Caco-2 (cell line): Measurements from ENCODE around the gene VSTM2L. TPM values are rescaled to one million over a fixed set of nuclear protein-coding genes. Genes with fewer than 3 reads are reported as not detected.
A peak's percentile ranks its signal among the peaks of the same experiment; 100 is the strongest.

Source experiments
- BruUV-seq: library from RNA; stranded (reverse); fragments of 400-500 nt; replicated peaks from 2 replicates; lab custom pipeline; 2021; lab: Mats Ljungman, UMichigan
- CTCF ChIA-PET: fragments of 300-600 bp; sonication (Branson Sonifier 250); formaldehyde crosslinking; loops from one replicate; lab custom pipeline; 2022; ENCODE audit warnings: antibody characterized with exemption; lab: Charles Lee
- POLR2A ChIA-PET: fragments of 300-600 bp; sonication (Branson Sonifier 250); formaldehyde crosslinking; loops from one replicate; lab custom pipeline; 2022; ENCODE audit warnings: antibody characterized with exemption; lab: Charles Lee
- DNase-seq, 2 experiments: peaks; one replicate each; pipeline versions ENCODE4 v3.0.0 to v3.0.0-alpha.2; 2020 to 2022
- H3K27me3 ChIP-seq: replicated peaks from 2 replicates; pipeline ENCODE4 v1.6.0; 2011; ENCODE audit warnings: low read length; ENCODE audit not compliant: control insufficient read depth, insufficient read depth
- H3K36me3 ChIP-seq: 2 replicates; pipeline ENCODE4 v1.5.1; 2011; ENCODE audit warnings: low read length; ENCODE audit not compliant: control insufficient read depth, insufficient read depth
- H3K4me1 ChIP-seq: fragments of 250-450 bp; sonication (Bioruptor Pico); 2 replicates; pipeline ENCODE4 v1.5.1; 2020; ENCODE audit warnings: mild to moderate bottlenecking
- H3K4me3 ChIP-seq: 2 replicates; pipeline ENCODE4 v1.5.1; 2011; ENCODE audit warnings: low read depth, mild to moderate bottlenecking, control low read depth, low read length
- H3K9me3 ChIP-seq: fragments of 250-450 bp; sonication (Bioruptor Pico); 2 replicates; pipeline ENCODE4 v1.5.1; 2020; ENCODE audit warnings: mild to moderate bottlenecking, moderate library complexity
- H3K27ac Mint-ChIP-seq: one replicate; pipeline ENCODE4 v1.8.0; 2022; ENCODE audit warnings: mixed read lengths; ENCODE audit not compliant: unreplicated experiment
- H3K27me3 Mint-ChIP-seq: one replicate; pipeline ENCODE4 v1.8.0; 2022; ENCODE audit warnings: mixed read lengths; ENCODE audit not compliant: insufficient read depth, unreplicated experiment
- H3K36me3 Mint-ChIP-seq: one replicate; pipeline ENCODE4 v1.8.0; 2022; ENCODE audit warnings: mild to moderate bottlenecking, mixed read lengths; ENCODE audit not compliant: insufficient read depth, unreplicated experiment
- H3K4me1 Mint-ChIP-seq: one replicate; pipeline ENCODE4 v1.8.0; 2022; ENCODE audit warnings: low read depth, mixed read lengths; ENCODE audit not compliant: unreplicated experiment
- H3K4me3 Mint-ChIP-seq: one replicate; pipeline ENCODE4 v1.8.0; 2022; ENCODE audit warnings: mild to moderate bottlenecking, moderate library complexity, mixed read lengths; ENCODE audit not compliant: unreplicated experiment
- H3K9me3 Mint-ChIP-seq: one replicate; pipeline ENCODE4 v1.8.0; 2022; ENCODE audit warnings: mixed read lengths; ENCODE audit not compliant: unreplicated experiment
- intact Hi-C: fragments of 100-400 bp; cut with micrococcal nuclease; formaldehyde crosslinking; loops from one replicate; pipeline ENCODE4 v1.10.0; 2022; ENCODE audit not compliant: unreplicated experiment
- total RNA-seq: library from RNA; stranded (reverse); gene quantifications from 2 replicates; pipeline ENCODE4 v1.2.3, GENCODE V29; 2022
- TF ChIP-seq, protein P1 (sequence below), 2 experiments: fragments of 200-600 bp in 1 of 2; IDR thresholded peaks; 1 replicate in 1 of 2; 2 replicates in 1 of 2; pipeline versions ENCODE4 v1.5.1 to v1.8.0; 2011 to 2022; ENCODE audit warnings: antibody characterized with exemption in 1 of 2, control low read depth in 1 of 2, inconsistent platforms in 1 of 2, low read depth in 1 of 2, low read length in 1 of 2, mild to moderate bottlenecking in 1 of 2, moderate library complexity in 1 of 2; ENCODE audit not compliant: insufficient read depth in 1 of 2, severe bottlenecking in 1 of 2, unreplicated experiment in 1 of 2

VSTM2L gene
- total RNA-seq, 1 experiment from 2014 or later, result not detected

DNA sequence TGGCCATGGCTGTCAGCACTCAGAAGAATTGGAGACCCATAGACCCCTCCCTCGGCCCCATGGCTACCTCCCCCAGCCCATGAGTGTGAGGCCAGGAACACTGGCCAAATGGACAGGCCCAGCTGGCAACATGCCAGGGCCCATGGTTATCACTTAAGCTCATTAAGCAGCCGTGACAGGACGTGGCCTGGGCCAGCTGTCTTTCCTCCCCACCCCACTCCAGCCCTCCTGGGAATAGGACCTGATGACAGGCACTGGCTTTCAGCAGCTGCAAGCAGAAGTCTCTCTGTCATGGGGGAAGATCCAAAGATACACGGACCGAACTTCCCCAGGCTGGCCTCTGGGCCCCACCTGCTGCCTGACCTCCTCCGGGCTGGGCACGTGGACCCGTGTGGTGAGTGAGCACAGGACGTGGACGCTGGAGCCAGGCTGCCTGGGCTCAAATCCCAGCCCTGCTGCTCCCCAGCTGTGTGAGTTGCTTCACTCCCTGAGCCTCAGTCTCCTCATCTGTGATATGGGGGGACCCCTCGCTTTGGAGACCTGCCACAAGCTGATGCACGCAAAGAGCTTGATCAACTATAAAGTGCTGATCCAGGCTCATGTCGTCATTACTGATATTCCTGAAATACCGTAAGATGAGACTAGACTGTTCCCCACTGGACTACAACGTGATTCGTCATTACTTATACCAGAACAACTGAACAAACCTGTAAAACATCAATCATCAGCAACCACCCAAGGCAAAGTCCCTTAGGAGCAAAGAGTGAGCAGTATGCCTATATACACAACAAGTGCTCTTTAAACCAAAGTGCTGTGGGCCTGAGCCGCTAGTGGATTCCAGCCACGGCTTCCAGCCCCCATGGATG is 22.0 kb upstream of the VSTM2L start:
- no peaks in the 10 kb centered on the region for H3K36me3 ChIP-seq
- CTCF ChIA-PET, result interaction anchor here (0.6 kb wide), 1 partner anchor 62 kb away, joined by 3 read pairs; no protein-coding TSS in a partner anchor
- DNase-seq, result peak in 1 of 2 experiments; percentile 43
- TF ChIP-seq, protein P1, sequence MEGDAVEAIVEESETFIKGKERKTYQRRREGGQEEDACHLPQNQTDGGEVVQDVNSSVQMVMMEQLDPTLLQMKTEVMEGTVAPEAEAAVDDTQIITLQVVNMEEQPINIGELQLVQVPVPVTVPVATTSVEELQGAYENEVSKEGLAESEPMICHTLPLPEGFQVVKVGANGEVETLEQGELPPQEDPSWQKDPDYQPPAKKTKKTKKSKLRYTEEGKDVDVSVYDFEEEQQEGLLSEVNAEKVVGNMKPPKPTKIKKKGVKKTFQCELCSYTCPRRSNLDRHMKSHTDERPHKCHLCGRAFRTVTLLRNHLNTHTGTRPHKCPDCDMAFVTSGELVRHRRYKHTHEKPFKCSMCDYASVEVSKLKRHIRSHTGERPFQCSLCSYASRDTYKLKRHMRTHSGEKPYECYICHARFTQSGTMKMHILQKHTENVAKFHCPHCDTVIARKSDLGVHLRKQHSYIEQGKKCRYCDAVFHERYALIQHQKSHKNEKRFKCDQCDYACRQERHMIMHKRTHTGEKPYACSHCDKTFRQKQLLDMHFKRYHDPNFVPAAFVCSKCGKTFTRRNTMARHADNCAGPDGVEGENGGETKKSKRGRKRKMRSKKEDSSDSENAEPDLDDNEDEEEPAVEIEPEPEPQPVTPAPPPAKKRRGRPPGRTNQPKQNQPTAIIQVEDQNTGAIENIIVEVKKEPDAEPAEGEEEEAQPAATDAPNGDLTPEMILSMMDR (IDR thresholded peaks at IDR 0.05; ENCODE audit: insufficient read depth in 1 of 2, low read depth in 1 of 2, low read length in 1 of 2, severe bottlenecking in 1 of 2, unreplicated experiment in 1 of 2), result no peak
- POLR2A ChIA-PET, result no interaction called here
- H3K36me3 Mint-ChIP-seq, result peaks cover 7% of the 10 kb centered on the region
- no peak overlapping the region for H3K27ac Mint-ChIP-seq
- intact Hi-C loops, result no loop called here
- no peaks in the 10 kb centered on the region for H3K4me1 Mint-ChIP-seq
- H3K4me1 ChIP-seq, result peaks cover 10% of the 10 kb centered on the region; the same call in 1 of the 2 replicates
- H3K27me3 ChIP-seq, result no peaks in the 10 kb centered on the region
- H3K4me3 ChIP-seq, result no peak overlapping the region
- no peak overlapping the region for H3K4me3 Mint-ChIP-seq
- no TSS peak for BruUV-seq
- H3K9me3 ChIP-seq, result no peaks in the 10 kb centered on the region
- no peaks in the 10 kb centered on the region for H3K27me3 Mint-ChIP-seq
- no peaks in the 10 kb centered on the region for H3K9me3 Mint-ChIP-seq

DNA sequence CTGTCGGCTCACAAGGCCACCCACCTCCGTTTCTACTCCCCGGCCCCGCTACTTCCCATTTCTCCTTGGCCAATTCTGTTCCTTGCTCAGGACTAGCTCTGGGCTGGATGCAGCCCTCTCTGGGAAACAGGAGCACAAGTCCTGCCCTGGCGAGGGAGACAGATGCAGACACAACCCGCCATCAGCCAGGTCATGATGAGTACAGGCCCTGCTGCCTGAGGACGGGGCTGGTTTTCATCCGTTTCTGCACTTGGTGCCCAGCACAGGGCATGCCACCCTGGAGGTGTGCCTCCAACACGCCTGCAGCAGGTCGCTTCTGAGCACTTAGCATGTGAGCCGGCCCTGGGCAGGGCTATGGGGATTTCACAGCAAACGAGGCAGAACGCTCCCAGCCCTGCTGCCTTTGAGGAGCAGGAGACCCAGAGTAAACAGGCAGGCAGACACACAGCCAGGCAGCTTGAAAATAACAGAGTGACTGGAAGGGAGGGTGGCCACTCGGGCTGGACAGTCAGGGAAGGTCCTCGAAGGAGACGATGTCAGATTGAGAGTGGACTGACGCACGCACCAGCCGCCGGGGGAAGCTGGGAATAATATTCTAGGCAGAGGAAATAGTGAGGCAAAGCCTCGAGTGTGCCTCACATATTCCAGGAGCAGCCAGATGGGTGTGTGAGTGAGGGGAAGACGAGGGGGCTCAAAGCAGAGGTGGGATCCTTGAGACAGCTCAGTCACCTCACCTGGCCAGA is 21.2 kb upstream of the VSTM2L start:
- Histone ChIP-seq H3K36me3 (no peaks in the 10 kb centered on the region), H3K4me3 (no peak overlapping the region), H3K9me3 (no peaks in the 10 kb centered on the region), H3K27me3 (no peaks in the 10 kb centered on the region), H3K4me1 (peaks cover 10% of the 10 kb centered on the region; the same call in 1 of the 2 replicates)
- DNase-seq, result no peak
- no peaks in the 10 kb centered on the region for H3K4me1 Mint-ChIP-seq
- ChIA-PET POLR2A (no interaction called here), CTCF (interaction anchor here (0.6 kb wide), 1 partner anchor 62 kb away, joined by 3 read pairs; no protein-coding TSS in a partner anchor)
- no peaks in the 10 kb centered on the region for H3K36me3 Mint-ChIP-seq
- H3K27ac Mint-ChIP-seq, result no peak overlapping the region
- H3K27me3 Mint-ChIP-seq, result no peaks in the 10 kb centered on the region
- BruUV-seq, result no TSS peak
- intact Hi-C loops, result no loop called here
- TF ChIP-seq, protein P1 (IDR thresholded peaks at IDR 0.05; ENCODE audit: insufficient read depth in 1 of 2, low read depth in 1 of 2, low read length in 1 of 2, severe bottlenecking in 1 of 2, unreplicated experiment in 1 of 2), result no peak
- H3K9me3 Mint-ChIP-seq, result no peaks in the 10 kb centered on the region
- no peak overlapping the region for H3K4me3 Mint-ChIP-seq

DNA sequence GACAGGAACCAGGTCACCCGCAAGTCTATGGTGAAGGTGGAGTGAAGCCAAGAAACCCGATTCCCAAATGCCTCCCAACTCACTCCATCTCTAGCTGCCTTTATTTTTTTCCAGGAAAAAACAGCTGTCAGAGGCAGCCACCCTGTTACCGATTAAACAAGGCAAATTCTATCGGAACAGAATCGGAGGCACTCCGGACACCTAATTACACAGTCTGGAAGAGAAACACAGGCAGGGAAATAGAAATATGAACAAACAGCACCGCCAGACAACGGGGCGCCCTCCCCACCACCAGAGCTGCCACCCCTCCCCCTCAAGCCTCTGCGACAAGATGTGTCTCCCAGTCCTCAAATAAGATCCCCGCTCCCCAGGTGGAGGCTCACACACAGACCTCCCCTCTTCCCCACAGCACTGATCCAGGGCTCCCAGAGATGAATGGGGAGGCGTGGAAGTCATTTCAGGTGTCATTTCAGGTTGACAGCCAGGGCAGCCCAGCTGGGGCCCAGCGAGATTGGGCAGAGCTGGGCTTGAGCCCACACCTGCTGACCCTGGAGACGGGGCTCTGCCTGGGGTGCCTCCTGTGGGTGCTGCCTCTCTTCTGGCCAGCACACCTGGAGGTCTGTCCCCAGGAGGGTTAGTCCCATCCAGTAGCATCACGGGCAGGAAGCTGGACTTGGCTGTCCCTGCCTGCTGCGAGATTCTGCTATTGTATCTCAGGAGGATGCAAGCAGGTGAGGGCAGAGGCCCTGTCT is 19.8 kb upstream of the VSTM2L start:
- no peaks in the 10 kb centered on the region for H3K9me3 ChIP-seq
- TF ChIP-seq, protein P1 (IDR thresholded peaks at IDR 0.05; ENCODE audit: insufficient read depth in 1 of 2, low read depth in 1 of 2, low read length in 1 of 2, severe bottlenecking in 1 of 2, unreplicated experiment in 1 of 2), result no peak
- Mint-ChIP-seq H3K4me1 (no peaks in the 10 kb centered on the region), H3K9me3 (no peaks in the 10 kb centered on the region), H3K36me3 (no peaks in the 10 kb centered on the region), H3K27ac (no peak overlapping the region), H3K4me3 (no peak overlapping the region), H3K27me3 (no peaks in the 10 kb centered on the region)
- CTCF ChIA-PET, result no interaction called here
- peak in 1 of 2 experiments; percentile 39 for DNase-seq
- H3K4me1 ChIP-seq, result peaks cover 10% of the 10 kb centered on the region; the same call in 1 of the 2 replicates
- no peaks in the 10 kb centered on the region for H3K36me3 ChIP-seq
- H3K4me3 ChIP-seq, result no peak overlapping the region
- BruUV-seq, result no TSS peak
- intact Hi-C loops, result no loop called here
- POLR2A ChIA-PET, result no interaction called here
- H3K27me3 ChIP-seq, result no peaks in the 10 kb centered on the region
